HEK293 (cell line): Measurements from ENCODE around the gene UBE2J2.

Experiments used
- CTCF ChIA-PET: fragments of 350-600 bp; formaldehyde crosslinking; extraction: SDS; loops from one replicate; lab custom pipeline; 2021; ENCODE audit warnings: antibody characterized with exemption; lab: Yijun Ruan, JAX
- POLR2A ChIA-PET: fragments of 300-600 bp; formaldehyde crosslinking; extraction: SDS; loops from one replicate; lab custom pipeline; 2020; ENCODE audit warnings: antibody characterized with exemption, inconsistent platforms; lab: Yijun Ruan, JAX
- H3K27ac ChIP-seq: fragments of 200-500 bp; sonication (Bioruptor generic); 2 replicates; pipeline ENCODE4 v1.5.1; 2014; ENCODE audit warnings: low read depth, low read length, control low read depth, inconsistent platforms; ENCODE audit errors: extremely low read depth
- H3K36me3 ChIP-seq, 2 experiments: fragments of 200-500 bp in 1 of 2; sonication (Bioruptor generic) in 1 of 2; 1 replicate in 1 of 2; 2 replicates in 1 of 2; pipeline ENCODE4 v1.5.1; 2014 to 2017; ENCODE audit warnings: inconsistent platforms in 2 of 2, low read length in 2 of 2; ENCODE audit not compliant: control insufficient read depth in 2 of 2, insufficient read depth in 1 of 2
- H3K4me1 ChIP-seq: fragments of 200-500 bp; sonication (Bioruptor generic); 2 replicates; pipeline ENCODE4 v1.5.1; 2014; ENCODE audit warnings: mild to moderate bottlenecking, low read length, inconsistent platforms; ENCODE audit not compliant: control insufficient read depth, insufficient read depth
- H3K4me3 ChIP-seq: 2 replicates; pipeline ENCODE4 v1.5.1; 2011; ENCODE audit warnings: low read depth, mild to moderate bottlenecking, control low read depth, low read length, moderate library complexity
- H3K9me3 ChIP-seq: fragments of 200-500 bp; sonication (Bioruptor generic); 2 replicates; pipeline ENCODE4 v1.5.1; 2014; ENCODE audit warnings: low read depth, low read length, inconsistent platforms; ENCODE audit not compliant: control insufficient read depth, insufficient read depth
- BCL6B ChIP-seq: fragments of 450-650 bp; formaldehyde crosslinking; IDR thresholded peaks from 2 replicates; pipeline ENCODE4 v1.5.1; 2017; ENCODE audit warnings: missing biosample characterization, missing genetic modification characterization
- GLI2 ChIP-seq: fragments of 450-650 bp; formaldehyde crosslinking; IDR thresholded peaks from 2 replicates; pipeline ENCODE4; 2017; ENCODE audit warnings: missing biosample characterization, missing genetic modification characterization, low read depth, borderline replicate concordance
- GLIS1 ChIP-seq: fragments of 450-650 bp; formaldehyde crosslinking; IDR thresholded peaks from 2 replicates; pipeline ENCODE4 v1.5.1; 2016; ENCODE audit warnings: missing biosample characterization, missing genetic modification characterization
- HIC1 ChIP-seq: fragments of 450-650 bp; formaldehyde crosslinking; IDR thresholded peaks from 2 replicates; pipeline ENCODE4 v1.5.1; 2016; ENCODE audit warnings: missing biosample characterization, missing genetic modification characterization
- KLF8 ChIP-seq: fragments of 450-650 bp; formaldehyde crosslinking; IDR thresholded peaks from 2 replicates; pipeline ENCODE4 v1.5.1; 2016; ENCODE audit warnings: missing biosample characterization, missing genetic modification characterization
- PATZ1 ChIP-seq: fragments of 450-650 bp; formaldehyde crosslinking; IDR thresholded peaks from 2 replicates; pipeline ENCODE4 v1.5.1; 2016; ENCODE audit warnings: missing biosample characterization, missing genetic modification characterization
- PRDM1 ChIP-seq: fragments of 450-650 bp; formaldehyde crosslinking; IDR thresholded peaks from 2 replicates; pipeline ENCODE4; 2016; ENCODE audit warnings: missing biosample characterization, missing genetic modification characterization
- SCRT2 ChIP-seq: fragments of 450-650 bp; formaldehyde crosslinking; IDR thresholded peaks from 2 replicates; pipeline ENCODE4 v1.5.1; 2016; ENCODE audit warnings: missing biosample characterization, missing genetic modification characterization
- SETDB1 ChIP-seq: IDR thresholded peaks from one replicate; pipeline ENCODE4 v1.6.1; 2017; ENCODE audit warnings: mild to moderate bottlenecking, low read length, moderate library complexity, mixed read lengths; ENCODE audit not compliant: insufficient read length
- ZBTB1 ChIP-seq: fragments of 450-650 bp; formaldehyde crosslinking; IDR thresholded peaks from 2 replicates; pipeline ENCODE4 v1.5.1; 2016; ENCODE audit warnings: missing biosample characterization, missing genetic modification characterization
- ZBTB6 ChIP-seq: fragments of 450-650 bp; formaldehyde crosslinking; IDR thresholded peaks from 2 replicates; pipeline ENCODE4 v1.5.1; 2017; ENCODE audit warnings: missing biosample characterization, missing genetic modification characterization
- ZNF155 ChIP-seq: fragments of 450-650 bp; formaldehyde crosslinking; IDR thresholded peaks from 2 replicates; pipeline ENCODE4 v1.5.1; 2016; ENCODE audit warnings: missing biosample characterization, missing genetic modification characterization
- ZNF202 ChIP-seq: fragments of 450-650 bp; formaldehyde crosslinking; IDR thresholded peaks from 2 replicates; pipeline ENCODE4 v1.5.1; 2016; ENCODE audit warnings: missing biosample characterization, missing genetic modification characterization, borderline replicate concordance
- ZNF274 ChIP-seq, 2 experiments: fragments of 200-500 bp in 1 of 2; fragments of 450-650 bp in 1 of 2; sonication (Bioruptor generic) in 1 of 2; formaldehyde crosslinking in 1 of 2; IDR thresholded peaks; 2 replicates each; pipeline versions ENCODE4 v1.5.1 to v1.6.1; 2014 to 2016; ENCODE audit warnings: borderline replicate concordance in 1 of 2, inconsistent platforms in 1 of 2, low read length in 1 of 2, missing biosample characterization in 1 of 2, missing genetic modification characterization in 1 of 2
- ZNF350 ChIP-seq: fragments of 450-650 bp; formaldehyde crosslinking; IDR thresholded peaks from 2 replicates; pipeline ENCODE4 v1.5.0; 2017; ENCODE audit warnings: missing biosample characterization, mild to moderate bottlenecking, missing genetic modification characterization
- ZNF354C ChIP-seq: fragments of 450-650 bp; formaldehyde crosslinking; IDR thresholded peaks from 2 replicates; pipeline ENCODE4 v1.5.1; 2016; ENCODE audit warnings: missing biosample characterization, missing genetic modification characterization, low read depth, borderline replicate concordance
- ZNF391 ChIP-seq: fragments of 450-650 bp; formaldehyde crosslinking; IDR thresholded peaks from 2 replicates; pipeline ENCODE4 v1.5.1; 2016; ENCODE audit warnings: low read depth, missing biosample characterization, missing genetic modification characterization, borderline replicate concordance
- ZNF423 ChIP-seq: fragments of 450-650 bp; formaldehyde crosslinking; IDR thresholded peaks from 2 replicates; pipeline ENCODE4 v1.5.1; 2016; ENCODE audit warnings: missing biosample characterization, missing genetic modification characterization
- ZNF501 ChIP-seq: fragments of 450-650 bp; formaldehyde crosslinking; IDR thresholded peaks from 2 replicates; pipeline ENCODE4 v1.5.1; 2016; ENCODE audit warnings: missing biosample characterization, missing genetic modification characterization
- ZNF560 ChIP-seq: fragments of 450-650 bp; formaldehyde crosslinking; IDR thresholded peaks from 2 replicates; pipeline ENCODE4 v1.5.1; 2017; ENCODE audit warnings: missing biosample characterization, missing genetic modification characterization, borderline replicate concordance
- ZNF561 ChIP-seq: fragments of 450-650 bp; IDR thresholded peaks from 2 replicates; pipeline ENCODE4 v1.5.1; 2018; ENCODE audit warnings: missing biosample characterization, missing genetic modification characterization, borderline replicate concordance
- ZNF600 ChIP-seq: fragments of 450-650 bp; formaldehyde crosslinking; IDR thresholded peaks from 2 replicates; pipeline ENCODE4 v1.5.1; 2016; ENCODE audit warnings: missing biosample characterization, missing genetic modification characterization
- ZNF701 ChIP-seq: fragments of 450-650 bp; formaldehyde crosslinking; IDR thresholded peaks from 2 replicates; pipeline ENCODE4 v1.5.1; 2016; ENCODE audit warnings: missing biosample characterization, missing genetic modification characterization
- ZNF704 ChIP-seq: fragments of 450-650 bp; formaldehyde crosslinking; IDR thresholded peaks from 2 replicates; pipeline ENCODE4 v1.5.1; 2016; ENCODE audit warnings: missing biosample characterization, missing genetic modification characterization
- ZNF792 ChIP-seq: fragments of 450-650 bp; formaldehyde crosslinking; IDR thresholded peaks from 2 replicates; pipeline ENCODE4 v1.5.1; 2016; ENCODE audit warnings: missing biosample characterization, missing genetic modification characterization
- ZNF830 ChIP-seq: fragments of 450-650 bp; IDR thresholded peaks from 2 replicates; pipeline ENCODE4 v1.5.0; 2018; ENCODE audit warnings: missing biosample characterization, missing genetic modification characterization, low read depth, mild to moderate bottlenecking, moderate library complexity

UBE2J2 gene

GRCh38 chr1:1296070-1297061, 22.7 kb upstream of the UBE2J2 start (continued):
- TF ChIP-seq ZNF704 (tag by site-specific recombination) (no peak), ZNF560 (tag by site-specific recombination) (no peak), ZNF391 (tag by site-specific recombination) (no peak), ZNF423 (no peak), ZNF501 (tag by site-specific recombination) (no peak), SETDB1 (no peak)

- CTCF ChIA-PET, result interaction anchor here (1.0 kb wide), 1 partner anchor 306 kb away, joined by 3 read pairs; no protein-coding TSS in a partner anchor
- POLR2A ChIA-PET, result no interaction called here
- H3K4me1 ChIP-seq, result no peaks in the 10 kb centered on the region
- no peak overlapping the region for H3K4me3 ChIP-seq
- peaks cover 0 to 41% of the 10 kb centered on the region in 2 experiments; a peak in 1 of 3 replicates for H3K36me3 ChIP-seq
- no peaks in the 10 kb centered on the region for H3K9me3 ChIP-seq
- H3K27ac ChIP-seq, result no peak overlapping the region
- TF ChIP-seq KLF8 (tag by site-specific recombination) (peak; percentile 69), ZNF701 (tag by site-specific recombination) (no peak), HIC1 (tag by site-specific recombination) (0 out of 2 replicates have a peak, but pooled peaks have one; percentile 50), ZBTB1 (tag by site-specific recombination) (no peak), ZNF561 (no peak), ZBTB6 (tag by site-specific recombination) (no peak), GLI2 (tag by site-specific recombination) (no peak), ZNF792 (tag by site-specific recombination) (no peak), ZNF354C (tag by site-specific recombination) (no peak), GLIS1 (tag by site-specific recombination) (peak; percentile 53), ZNF274 (IDR thresholded peaks at IDR 0.05; ENCODE audit: low read length) (no peak), ZNF274 (tag by site-specific recombination; IDR thresholded peaks at IDR 0.05; ENCODE audit: borderline replicate concordance) (no peak), SCRT2 (tag by site-specific recombination) (no peak), PATZ1 (tag by site-specific recombination) (0 out of 2 replicates have a peak, but pooled peaks have one; percentile 21), ZNF155 (tag by site-specific recombination) (no peak), ZNF600 (peak; percentile 67), SETDB1 (no peak), PRDM1 (tag by site-specific recombination) (no peak), BCL6B (no peak), ZNF350 (tag by site-specific recombination) (no peak), ZNF830 (no peak), ZNF560 (tag by site-specific recombination) (no peak), ZNF202 (tag by site-specific recombination) (no peak)
Observed at GRCh38 chr1:1295154-1295923, 21.7 kb upstream of the UBE2J2 start.
